IMR-90 (cell line): ENCODE measurements around the gene HCCS. TPM values are rescaled to one million over a fixed set of nuclear protein-coding genes. Genes with fewer than 3 reads are reported as not detected.

Experiments
- ATAC-seq: fragments of 200-7000 bp; cut with Tn5 transposase; 2 replicates; pipeline ENCODE4 v1.9.1; 2020; ENCODE audit warnings: low read depth, mild to moderate bottlenecking, moderate library complexity
- BruUV-seq: library from RNA; stranded (reverse); fragments of 400-500 nt; replicated peaks from 2 replicates; lab custom pipeline; 2021; lab: Mats Ljungman, UMichigan
- CTCF ChIA-PET: fragments of 300-600 bp; formaldehyde crosslinking; extraction: SDS; loops from one replicate; lab custom pipeline; 2021; ENCODE audit warnings: antibody characterized with exemption; lab: Yijun Ruan, JAX
- POLR2A ChIA-PET: fragments of 300-600 bp; sonication (Branson Sonifier 250); formaldehyde crosslinking; loops from one replicate; lab custom pipeline; 2022; ENCODE audit warnings: antibody characterized with exemption; ENCODE audit not compliant: unreplicated experiment; lab: Charles Lee
- DNase-seq: peaks from one replicate; pipeline ENCODE4 v3.0.0; 2013
- H2AFZ ChIP-seq: replicated peaks from 2 replicates; pipeline ENCODE3; 2013; ENCODE audit warnings: low read length, mild to moderate bottlenecking; ENCODE audit not compliant: poor library complexity
- H2AK5ac ChIP-seq: 2 replicates; pipeline ENCODE4 v1.6.1; 2013; ENCODE audit warnings: low read depth, low read length, inconsistent platforms
- H2AK9ac ChIP-seq: replicated peaks from 2 replicates; pipeline ENCODE3; 2013; ENCODE audit warnings: mild to moderate bottlenecking, low read depth, low read length, moderate library complexity; ENCODE audit not compliant: poor library complexity
- H2BK120ac ChIP-seq: 2 replicates; pipeline ENCODE4 v1.6.1; 2013; ENCODE audit warnings: low read depth, low read length, inconsistent platforms
- H2BK15ac ChIP-seq: 3 replicates; pipeline ENCODE4 v1.6.1; 2013; ENCODE audit warnings: low read depth, low read length, inconsistent platforms
- H2BK20ac ChIP-seq: 2 replicates; pipeline ENCODE4 v1.6.1; 2013; ENCODE audit warnings: low read depth, mild to moderate bottlenecking, inconsistent platforms, low read length, moderate library complexity
- H2BK5ac ChIP-seq: 2 replicates; pipeline ENCODE4 v1.6.1; 2013; ENCODE audit warnings: mild to moderate bottlenecking, low read depth, low read length, inconsistent platforms; ENCODE audit not compliant: poor library complexity, severe bottlenecking
- H3K14ac ChIP-seq: replicated peaks from 2 replicates; pipeline ENCODE4 v1.6.1; 2013; ENCODE audit warnings: low read depth, low read length, inconsistent platforms
- H3K18ac ChIP-seq: 2 replicates; pipeline ENCODE4 v1.6.1; 2013; ENCODE audit warnings: low read depth, low read length, control low read depth
- H3K23ac ChIP-seq: 2 replicates; pipeline ENCODE4 v1.6.1; 2013; ENCODE audit warnings: low read depth, low read length, inconsistent platforms
- H3K27ac ChIP-seq: 2 replicates; pipeline ENCODE4 v1.5.1; 2013; ENCODE audit warnings: mild to moderate bottlenecking, control low read depth, low read length; ENCODE audit not compliant: insufficient read depth
- H3K27me3 ChIP-seq: 2 replicates; pipeline ENCODE4 v1.6.1; 2013; ENCODE audit warnings: low read length; ENCODE audit not compliant: control insufficient read depth, insufficient read depth
- H3K36me3 ChIP-seq: 2 replicates; pipeline ENCODE4 v1.6.1; 2013; ENCODE audit warnings: low read length, mixed read lengths; ENCODE audit not compliant: control insufficient read depth, insufficient read depth
- H3K4ac ChIP-seq: 2 replicates; pipeline ENCODE4 v1.6.1; 2013; ENCODE audit warnings: low read depth, low read length, inconsistent platforms
- H3K4me1 ChIP-seq: 2 replicates; pipeline ENCODE4 v1.6.1; 2013; ENCODE audit warnings: low read length, mixed read lengths; ENCODE audit not compliant: control insufficient read depth, insufficient read depth
- H3K4me2 ChIP-seq: 2 replicates; pipeline ENCODE4 v1.6.1; 2013; ENCODE audit warnings: low read depth, mild to moderate bottlenecking, control low read depth, low read length, moderate library complexity
- H3K4me3 ChIP-seq: 2 replicates; pipeline ENCODE4 v1.5.1; 2013; ENCODE audit warnings: low read depth, mild to moderate bottlenecking, control low read depth, low read length, moderate library complexity; ENCODE audit not compliant: insufficient read depth
- H3K56ac ChIP-seq: 2 replicates; pipeline ENCODE4 v1.6.1; 2013; ENCODE audit warnings: low read length, inconsistent platforms; ENCODE audit not compliant: insufficient read depth; ENCODE audit errors: extremely low read depth
- H3K79me1 ChIP-seq, 2 experiments: 2 replicates each; pipeline ENCODE4 v1.6.1; 2013; ENCODE audit warnings: low read length in 2 of 2, inconsistent platforms in 1 of 2, low read depth in 1 of 2
- H3K9ac ChIP-seq: 2 replicates; pipeline ENCODE4 v1.6.1; 2013; ENCODE audit warnings: low read depth, low read length, control low read depth
- H3K9me1 ChIP-seq: 2 replicates; pipeline ENCODE4 v1.6.1; 2013; ENCODE audit warnings: low read length, inconsistent platforms; ENCODE audit not compliant: insufficient read depth
- H3K9me3 ChIP-seq: 2 replicates; pipeline ENCODE4 v1.6.1; 2013; ENCODE audit warnings: low read length; ENCODE audit not compliant: control insufficient read depth, insufficient read depth
- H4K20me1 ChIP-seq: 2 replicates; pipeline ENCODE4 v1.6.1; 2013; ENCODE audit warnings: low read length, inconsistent platforms; ENCODE audit not compliant: insufficient read depth
- H4K5ac ChIP-seq: 2 replicates; pipeline ENCODE4 v1.6.1; 2013; ENCODE audit warnings: mild to moderate bottlenecking, low read depth, low read length, control low read depth
- H4K8ac ChIP-seq, 2 experiments: 2 replicates each; pipeline ENCODE4 v1.6.1; 2013; ENCODE audit warnings: low read depth in 2 of 2, low read length in 2 of 2, control low read depth in 1 of 2, inconsistent platforms in 1 of 2
- H4K91ac ChIP-seq: 2 replicates; pipeline ENCODE4 v1.6.1; 2013; ENCODE audit warnings: low read depth, low read length, inconsistent platforms; ENCODE audit not compliant: insufficient read depth
- CEBPB ChIP-seq: IDR thresholded peaks from 2 replicates; pipeline ENCODE4 v1.6.1; 2012; ENCODE audit warnings: low read depth, low read length, improper control_type of control experiment
- ELK1 ChIP-seq: fragments of 150-350 bp; IDR thresholded peaks from 2 replicates; pipeline ENCODE4 v1.6.1; 2016; ENCODE audit warnings: low read depth, mild to moderate bottlenecking, low read length, moderate library complexity, borderline replicate concordance
- FOS ChIP-seq: fragments of 150-350 bp; IDR thresholded peaks from 2 replicates; pipeline ENCODE4 v1.6.1; 2016; ENCODE audit warnings: low read depth, low read length
- MAFK ChIP-seq: IDR thresholded peaks from 2 replicates; pipeline ENCODE4 v1.6.1; 2012; ENCODE audit warnings: low read depth, low read length, improper control_type of control experiment
- MAZ ChIP-seq: IDR thresholded peaks from 2 replicates; pipeline ENCODE4 v1.6.1; 2012; ENCODE audit warnings: low read depth, mild to moderate bottlenecking, low read length, improper control_type of control experiment, moderate library complexity, borderline replicate concordance
- POLR2A ChIP-seq: IDR thresholded peaks from 2 replicates; pipeline ENCODE4 v1.6.1; 2012; ENCODE audit warnings: mild to moderate bottlenecking, low read depth, low read length
- RAD21 ChIP-seq: IDR thresholded peaks from 2 replicates; pipeline ENCODE4 v1.6.1; 2012; ENCODE audit warnings: low read length, improper control_type of control experiment
- RFX5 ChIP-seq: IDR thresholded peaks from 2 replicates; pipeline ENCODE4 v1.8.0; 2012; ENCODE audit warnings: low read depth, mild to moderate bottlenecking, low read length, moderate library complexity
- USF2 ChIP-seq: fragments of 150-350 bp; IDR thresholded peaks from 2 replicates; pipeline ENCODE4 v1.6.1; 2017; ENCODE audit warnings: mild to moderate bottlenecking, antibody characterized with exemption, low read length, low read depth
- WGBS, 2 experiments: methylation state at CpG; one replicate each; pipeline versions ENCODE4 v1.1.5 to v1.1.7; 2013; ENCODE audit warnings: missing lambda C conversion rate in 2 of 2; ENCODE audit not compliant: insufficient read length in 1 of 2; ENCODE audit errors: extremely low coverage in 2 of 2; 5-methylcytosine and 5-hydroxymethylcytosine counted together
- dilution Hi-C: fragments of 300-500 bp; cut with HindIII; formaldehyde crosslinking; loops from one replicate; pipeline ENCODE4 v1.14.3; 2018; ENCODE audit warnings: low sequenced_read_pairs; ENCODE audit not compliant: unreplicated experiment
- in situ Hi-C: fragments of 300-500 bp; cut with MboI; formaldehyde crosslinking; loops from 3 replicates; pipeline ENCODE4 v1.14.3; 2019; ENCODE audit warnings: low sequenced_read_pairs, inconsistent platforms, mixed read lengths
- intact Hi-C: fragments of 100-400 bp; cut with micrococcal nuclease; formaldehyde crosslinking; loops from 2 replicates; pipeline ENCODE4 v1.10.0; 2022
- polyA plus RNA-seq, 3 experiments: library from polyadenylated mRNA; depleted of rRNA; stranded (reverse); fragments of >200 nt; gene quantifications; 2 replicates each; pipeline ENCODE4 v1.2.3, GENCODE V29; 2012; ENCODE audit warnings: low replicate concordance in 1 of 3
- total RNA-seq: library from RNA; depleted of rRNA; stranded (reverse); fragments of >200 nt; gene quantifications from 2 replicates; pipeline ENCODE4 v1.2.3, GENCODE V29; 2012

The HCCS gene
- total and polyA plus RNA-seq, 2 of the 4 experiments (the other 2 are of a cell fraction), result 24.0 to 28.6 TPM

DNA sequence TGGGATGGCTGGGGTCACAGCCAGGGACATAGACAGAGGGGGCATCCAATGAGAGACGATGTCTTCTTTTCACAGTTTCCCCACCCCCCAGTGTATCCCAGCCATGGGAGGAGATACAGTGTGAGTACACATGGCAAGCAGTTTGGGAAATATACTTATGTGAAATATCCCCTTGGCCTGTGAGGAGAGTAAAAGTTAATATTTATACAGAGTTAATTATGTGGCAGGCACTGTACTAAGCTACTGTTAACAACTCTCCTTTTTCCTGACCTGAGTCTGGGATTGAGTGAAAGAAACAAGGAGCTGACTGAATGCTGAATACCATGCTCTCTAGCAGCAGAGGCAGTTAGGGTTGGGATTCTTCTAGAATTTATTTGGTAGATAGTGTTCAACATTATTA lies 35.3 kb downstream of the HCCS start:
- Histone ChIP-seq H4K20me1 (no peaks in the 10 kb centered on the region), H3K9me3 (no peaks in the 10 kb centered on the region), H2BK5ac (no peak overlapping the region), H3K18ac (no peak overlapping the region), H3K9me1 (no peaks in the 10 kb centered on the region), H2BK20ac (no peak overlapping the region), H2AFZ (no peak overlapping the region), H2AK5ac (no peak overlapping the region), H3K56ac (no peak overlapping the region), H3K27me3 (no peaks in the 10 kb centered on the region), H3K4ac (no peak overlapping the region), H2AK9ac (no peak overlapping the region), H3K4me3 (no peak overlapping the region), H3K14ac (no peak overlapping the region), H2BK15ac (no peak overlapping the region), H3K23ac (no peak overlapping the region), H4K5ac (no peak overlapping the region), H3K27ac (no peak overlapping the region), H3K9ac (no peak overlapping the region), H3K36me3 (no peaks in the 10 kb centered on the region), H3K79me1 (no peaks in the 10 kb centered on the region), H3K4me1 (no peaks in the 10 kb centered on the region), H2BK120ac (no peak overlapping the region), H4K8ac (no peak overlapping the region), H4K91ac (no peak overlapping the region), H3K4me2 (no peak overlapping the region)
- in situ Hi-C loops (loop anchor here (5.0 to 10.0 kb wide), 2 partner anchors 381 to 618 kb away; no protein-coding TSS in a partner anchor), dilution Hi-C loops (loop anchor here (25.0 kb wide), 1 partner anchor 959 kb away; no protein-coding TSS in a partner anchor), intact Hi-C loops (loop anchor here (10.0 kb wide), 1 partner anchor 278 kb away; no protein-coding TSS in a partner anchor)
- no TSS peak for BruUV-seq
- no peak for TF ChIP-seq ELK1
- TF ChIP-seq RAD21, result no peak
- TF ChIP-seq MAZ, result no peak
- TF ChIP-seq USF2, result no peak
- TF ChIP-seq POLR2A, result no peak
- no peak for TF ChIP-seq CEBPB
- TF ChIP-seq MAFK, result no peak
- TF ChIP-seq RFX5, result no peak
- TF ChIP-seq FOS, result no peak
- DNase-seq (no peak), ATAC-seq (no peak)
- WGBS, 2 experiments, result no CpG with 5 or more reads among the region's 1 CpG
- ChIA-PET CTCF (no interaction called here), POLR2A (no interaction called here)
